ENCODE results near the gene PDE7B.

PDE7B gene

DNA sequence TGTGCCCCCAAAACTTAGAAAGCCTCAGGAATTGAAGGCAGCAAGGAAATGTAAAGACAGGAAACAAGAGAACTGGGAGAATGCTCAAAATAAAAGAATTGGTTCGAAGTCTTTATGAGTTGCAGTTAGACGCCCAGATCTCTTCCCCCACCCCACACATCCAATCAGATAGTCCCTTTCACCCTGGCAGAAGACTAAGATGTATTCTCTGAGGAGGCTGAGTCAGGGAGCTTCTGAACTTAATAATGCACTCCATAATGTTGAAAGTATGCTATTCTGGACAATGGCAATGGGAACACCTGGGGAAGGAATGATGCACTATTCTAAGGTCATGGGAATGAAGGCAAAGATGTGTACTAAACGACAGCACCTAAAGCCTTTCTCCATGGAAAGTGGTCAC is 225.0 kb downstream of the PDE7B start:
- TF ChIP-seq, protein P1, sequence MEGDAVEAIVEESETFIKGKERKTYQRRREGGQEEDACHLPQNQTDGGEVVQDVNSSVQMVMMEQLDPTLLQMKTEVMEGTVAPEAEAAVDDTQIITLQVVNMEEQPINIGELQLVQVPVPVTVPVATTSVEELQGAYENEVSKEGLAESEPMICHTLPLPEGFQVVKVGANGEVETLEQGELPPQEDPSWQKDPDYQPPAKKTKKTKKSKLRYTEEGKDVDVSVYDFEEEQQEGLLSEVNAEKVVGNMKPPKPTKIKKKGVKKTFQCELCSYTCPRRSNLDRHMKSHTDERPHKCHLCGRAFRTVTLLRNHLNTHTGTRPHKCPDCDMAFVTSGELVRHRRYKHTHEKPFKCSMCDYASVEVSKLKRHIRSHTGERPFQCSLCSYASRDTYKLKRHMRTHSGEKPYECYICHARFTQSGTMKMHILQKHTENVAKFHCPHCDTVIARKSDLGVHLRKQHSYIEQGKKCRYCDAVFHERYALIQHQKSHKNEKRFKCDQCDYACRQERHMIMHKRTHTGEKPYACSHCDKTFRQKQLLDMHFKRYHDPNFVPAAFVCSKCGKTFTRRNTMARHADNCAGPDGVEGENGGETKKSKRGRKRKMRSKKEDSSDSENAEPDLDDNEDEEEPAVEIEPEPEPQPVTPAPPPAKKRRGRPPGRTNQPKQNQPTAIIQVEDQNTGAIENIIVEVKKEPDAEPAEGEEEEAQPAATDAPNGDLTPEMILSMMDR (conservative IDR thresholded peaks at IDR 0.05; ENCODE audit: low read depth, low read length): no peak
- H3K4me3 ChIP-seq (ENCODE audit: low read length): no peak overlapping the region

DNA sequence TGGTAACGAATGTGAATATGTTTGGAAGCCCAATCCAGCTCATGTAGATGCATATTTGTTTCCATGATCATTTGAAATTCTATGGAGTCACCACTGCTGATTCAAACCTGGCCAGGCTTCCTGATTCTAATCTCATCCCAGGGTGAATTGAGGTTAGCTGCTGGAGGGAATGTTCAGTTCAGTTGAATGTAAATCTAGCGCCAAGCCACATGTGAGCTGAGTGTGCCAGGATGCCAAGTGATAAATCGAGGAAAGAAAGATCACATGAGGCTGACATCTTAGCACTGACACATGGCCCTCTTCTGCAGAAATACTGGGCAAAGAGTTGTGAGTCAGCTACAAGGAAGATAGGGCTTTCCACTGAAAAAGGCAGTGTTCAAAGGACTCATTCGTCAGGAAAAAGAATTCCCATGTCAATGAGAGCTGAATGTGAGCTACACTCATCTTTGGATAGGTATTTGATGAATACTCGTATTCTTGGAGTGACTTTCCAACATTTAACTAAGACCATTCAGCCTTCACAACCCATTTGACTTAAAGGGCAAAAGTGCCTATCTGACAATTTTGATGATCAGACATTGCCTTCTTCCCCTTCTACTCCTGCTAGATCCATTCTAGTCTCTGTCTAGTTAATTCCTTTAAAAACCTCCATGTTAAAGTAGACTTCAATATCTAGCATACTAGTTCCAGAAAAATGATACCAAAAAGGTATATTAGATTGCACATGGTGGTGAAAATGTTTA is 226.5 kb downstream of the PDE7B start:
- TF ChIP-seq, protein P1 (conservative IDR thresholded peaks at IDR 0.05; ENCODE audit: low read depth, low read length): no peak
- peak; percentile 90 for DNase-seq (ENCODE audit: low read depth)

More for the DNA sequence above, 225.0 kb downstream of the PDE7B start:
- no peak for DNase-seq (ENCODE audit: low read depth)

DNA sequence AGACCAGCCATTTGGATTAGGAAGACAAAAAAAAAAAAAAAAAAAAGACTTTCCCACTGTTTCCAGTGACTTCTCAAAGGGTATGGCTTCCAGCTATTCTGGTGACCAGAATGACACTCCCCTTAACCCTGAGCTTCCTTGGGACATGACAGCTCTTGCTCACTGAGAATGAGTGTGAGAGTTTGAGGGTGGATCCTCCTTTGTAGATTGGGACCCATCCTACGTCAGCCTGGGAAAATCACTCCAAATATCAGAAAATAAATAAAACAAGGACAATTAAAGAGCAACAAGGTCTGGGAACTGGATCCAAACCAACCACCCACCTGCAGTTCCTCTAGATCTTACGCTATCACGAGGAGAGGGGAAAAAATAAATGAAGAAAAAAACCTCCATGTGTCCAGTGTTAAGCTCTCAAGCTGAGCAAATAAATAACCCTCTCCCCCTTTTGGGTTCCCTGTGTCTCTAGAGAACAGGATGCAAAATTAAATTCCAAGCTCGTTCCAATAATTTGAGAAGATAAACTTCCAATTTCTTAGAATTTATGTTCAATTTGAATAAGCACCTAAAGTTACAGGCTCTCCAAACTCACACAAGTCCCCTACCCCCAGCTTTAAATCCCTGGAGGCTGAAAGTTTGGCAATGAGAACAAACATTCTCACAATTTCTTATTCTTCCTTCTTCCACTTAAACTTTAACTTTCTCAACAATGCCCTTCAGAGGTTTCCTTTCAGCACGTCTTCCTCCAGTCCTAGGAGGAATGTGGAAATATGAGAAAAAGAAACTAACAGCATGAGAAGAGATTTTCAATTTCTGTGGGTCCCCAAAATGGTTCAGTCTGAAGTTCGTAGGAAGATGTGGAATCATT is 228.4 kb downstream of the PDE7B start:
- no peak overlapping the region for H3K4me3 ChIP-seq (ENCODE audit: low read length)
- DNase-seq (ENCODE audit: low read depth): no peak
- TF ChIP-seq, protein P1 (conservative IDR thresholded peaks at IDR 0.05; ENCODE audit: low read depth, low read length): no peak

More for the DNA sequence above, 226.5 kb downstream of the PDE7B start:
- no peak overlapping the region for H3K4me3 ChIP-seq (ENCODE audit: low read length)

DNA sequence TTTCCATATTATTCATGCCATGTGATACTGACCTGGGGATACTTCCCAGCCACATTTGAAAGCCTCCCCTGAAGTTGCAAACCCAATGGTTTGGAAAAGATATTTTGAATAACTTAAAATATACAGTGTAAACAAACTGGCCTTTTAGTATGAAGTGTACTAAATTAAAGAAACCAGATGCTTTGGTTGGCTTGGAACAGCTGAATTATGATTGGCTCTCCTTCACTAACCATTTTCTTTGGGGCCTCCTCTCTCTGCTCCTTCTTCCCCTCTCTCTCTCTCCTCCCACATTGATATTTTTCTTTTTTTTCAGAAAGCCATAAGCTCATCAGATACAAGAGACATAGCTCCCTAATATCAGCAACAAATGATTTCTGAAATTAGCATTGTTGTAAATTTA is 232.0 kb downstream of the PDE7B start:
- DNase-seq (ENCODE audit: low read depth): no peak
- H3K4me3 ChIP-seq (ENCODE audit: low read length): no peak overlapping the region
- TF ChIP-seq, protein P1 (conservative IDR thresholded peaks at IDR 0.05; ENCODE audit: low read depth, low read length): no peak

DNA sequence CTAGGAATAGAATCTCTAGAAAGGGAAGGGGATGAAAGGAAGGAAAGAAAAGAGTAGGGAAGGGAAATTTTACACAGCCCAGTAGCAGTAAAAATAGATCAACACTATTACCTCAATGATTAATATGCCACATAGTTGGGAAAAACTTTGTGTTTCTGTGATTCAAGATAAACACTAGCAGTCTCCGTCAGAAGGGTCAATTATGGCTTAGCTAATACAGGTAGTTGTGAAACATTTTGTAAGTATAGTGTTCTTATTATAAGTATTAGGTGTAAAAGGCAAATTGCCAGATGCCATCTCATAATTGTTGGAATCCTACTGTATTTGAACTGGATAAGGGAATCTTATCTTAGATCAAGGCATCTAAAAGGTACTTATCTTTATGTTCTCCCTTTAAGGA is 232.9 kb downstream of the PDE7B start:
- DNase-seq (ENCODE audit: low read depth): no peak
- no peak overlapping the region for H3K4me3 ChIP-seq (ENCODE audit: low read length)
- TF ChIP-seq, protein P1 (conservative IDR thresholded peaks at IDR 0.05; ENCODE audit: low read depth, low read length): no peak

DNA sequence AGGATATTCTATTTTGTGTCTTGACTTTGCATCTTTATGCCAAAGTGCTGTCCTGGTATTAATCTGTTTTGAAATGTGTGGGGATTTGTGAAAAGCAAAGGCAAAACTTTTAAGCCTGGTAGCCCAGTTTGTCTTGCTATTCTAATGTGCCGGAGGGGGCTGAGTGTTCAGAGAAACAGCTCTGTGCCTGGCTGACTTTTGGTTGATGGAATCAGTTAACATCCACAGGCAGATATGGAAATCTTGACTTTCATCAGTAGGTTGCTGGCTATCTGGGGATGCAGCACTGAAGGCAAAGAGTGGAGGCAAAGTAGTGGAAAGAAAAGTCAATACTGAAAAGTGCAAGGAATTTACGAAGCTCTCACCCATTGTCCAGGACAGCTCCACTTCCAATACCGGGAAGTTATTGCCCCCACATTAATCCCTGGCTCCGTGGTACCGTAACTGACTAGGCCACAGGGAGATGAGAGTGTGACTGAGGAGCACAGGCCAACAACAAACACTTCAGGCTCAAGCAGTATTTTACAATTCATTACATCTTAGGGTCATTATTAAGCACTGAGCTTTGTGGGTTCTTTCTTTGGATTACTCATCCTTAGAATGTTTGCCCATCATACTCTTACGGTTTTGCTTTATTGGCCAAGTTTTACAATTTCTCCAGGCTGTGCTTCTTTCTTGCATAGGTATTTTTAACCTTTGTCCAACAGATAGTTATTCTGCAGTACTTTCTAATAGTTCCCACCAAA is 234.0 kb downstream of the PDE7B start:
- DNase-seq (ENCODE audit: low read depth): no peak
- TF ChIP-seq, protein P1 (conservative IDR thresholded peaks at IDR 0.05; ENCODE audit: low read depth, low read length): no peak
- no peak overlapping the region for H3K4me3 ChIP-seq (ENCODE audit: low read length)

All from retinal pigment epithelial cell (primary cell).